Stimulated activated CD4-positive, alpha-beta T cell treated with anti-CD3 and anti-CD28 coated beads, Interleukin-12 subunit alpha, Interleukin-12 subunit beta, amount 100 ng/mL, for 48 hours (primary cell): ENCODE data around the gene USP21.

ENCODE experiments used
- DNase-seq, 3 donors: peaks; one replicate each; pipeline ENCODE4 v3.0.0-alpha.2; 2020; ENCODE audit warnings: low read depth in 2 of 3, low spot score in 1 of 3

USP21 gene

GRCh38 chr1:161209790-161210409 lies 50.6 kb downstream of the USP21 start:
- DNase-seq = peak; percentile 58 to 71 (median 60)

GRCh38 chr1:161214369-161214768 lies 55.1 kb downstream of the USP21 start:
- DNase-seq = no peak

GRCh38 chr1:161215076-161215475 lies 55.8 kb downstream of the USP21 start, which contains the start of gene FCER1G:
Gene FCER1G (plus strand): TSS chr1:161215295. CDS start chr1:161215322, 27 bp downstream.
- DNase-seq = no peak
